HG03066 (cell line): ENCODE data around the gene NUPR1.
"Not testable (repeated sequence)": the region's sequence is repeated elsewhere in the genome, so short reads cannot be mapped to it uniquely, and the experiment has no call there.

Experiments
- ATAC-seq: cut with Tn5 transposase; IDR thresholded peaks from one replicate; pipeline ENCODE4 v1.9.1; 2021; ENCODE audit warnings: low read depth; ENCODE audit not compliant: unreplicated experiment

The NUPR1 gene

DNA sequence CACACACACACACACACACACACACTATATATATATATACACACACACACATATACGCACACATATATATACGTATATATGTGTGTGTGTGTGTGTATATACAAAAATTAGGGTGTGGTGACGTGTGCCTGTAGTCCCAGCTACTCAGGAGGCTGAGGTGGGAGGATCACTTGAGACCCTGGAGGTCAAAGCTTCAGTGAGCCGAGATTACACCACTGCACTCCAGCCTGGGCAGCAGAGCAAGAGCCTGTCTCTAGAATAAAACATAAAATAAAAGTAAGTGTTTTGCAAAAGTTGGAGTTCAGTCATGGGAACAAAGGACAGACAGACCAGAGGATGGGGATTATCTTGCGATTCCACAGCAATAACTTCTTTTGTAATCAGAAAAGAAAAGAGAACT lies 10.8 kb downstream of the NUPR1 start:
- ATAC-seq, result no peak

DNA sequence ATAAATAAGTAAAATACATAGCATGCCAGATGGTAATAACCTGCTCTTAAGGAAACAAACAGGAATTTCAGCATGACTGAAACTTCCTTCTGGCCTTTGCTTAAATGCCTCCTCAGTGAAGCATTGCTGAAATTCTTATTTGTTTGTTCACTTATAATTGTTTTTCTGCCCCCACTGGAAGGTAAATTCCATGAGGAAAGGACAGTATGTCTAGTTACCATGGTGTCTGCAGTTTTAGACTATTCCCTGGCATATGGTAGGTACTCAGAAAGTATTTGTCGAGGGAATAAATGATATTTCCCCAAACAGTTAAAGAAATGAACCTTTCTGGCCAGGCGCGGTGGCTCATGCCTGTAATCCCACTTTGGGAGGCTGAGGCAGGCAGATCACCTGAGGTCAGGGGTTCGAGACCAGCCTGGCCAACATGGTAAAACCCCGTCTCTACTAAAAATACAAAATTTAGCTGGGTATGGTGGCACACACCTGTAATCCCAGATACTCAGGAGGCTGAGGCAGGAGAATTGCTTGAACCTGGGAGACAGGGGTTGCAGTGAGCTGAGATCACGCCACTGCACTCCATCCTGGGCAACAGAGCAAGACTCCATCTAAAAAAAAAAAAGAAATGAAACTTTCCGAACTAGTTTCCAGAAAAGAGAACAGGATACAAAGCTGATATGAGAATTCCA lies 11.5 kb downstream of the NUPR1 start:
- ATAC-seq, result not testable (repeated sequence)

DNA sequence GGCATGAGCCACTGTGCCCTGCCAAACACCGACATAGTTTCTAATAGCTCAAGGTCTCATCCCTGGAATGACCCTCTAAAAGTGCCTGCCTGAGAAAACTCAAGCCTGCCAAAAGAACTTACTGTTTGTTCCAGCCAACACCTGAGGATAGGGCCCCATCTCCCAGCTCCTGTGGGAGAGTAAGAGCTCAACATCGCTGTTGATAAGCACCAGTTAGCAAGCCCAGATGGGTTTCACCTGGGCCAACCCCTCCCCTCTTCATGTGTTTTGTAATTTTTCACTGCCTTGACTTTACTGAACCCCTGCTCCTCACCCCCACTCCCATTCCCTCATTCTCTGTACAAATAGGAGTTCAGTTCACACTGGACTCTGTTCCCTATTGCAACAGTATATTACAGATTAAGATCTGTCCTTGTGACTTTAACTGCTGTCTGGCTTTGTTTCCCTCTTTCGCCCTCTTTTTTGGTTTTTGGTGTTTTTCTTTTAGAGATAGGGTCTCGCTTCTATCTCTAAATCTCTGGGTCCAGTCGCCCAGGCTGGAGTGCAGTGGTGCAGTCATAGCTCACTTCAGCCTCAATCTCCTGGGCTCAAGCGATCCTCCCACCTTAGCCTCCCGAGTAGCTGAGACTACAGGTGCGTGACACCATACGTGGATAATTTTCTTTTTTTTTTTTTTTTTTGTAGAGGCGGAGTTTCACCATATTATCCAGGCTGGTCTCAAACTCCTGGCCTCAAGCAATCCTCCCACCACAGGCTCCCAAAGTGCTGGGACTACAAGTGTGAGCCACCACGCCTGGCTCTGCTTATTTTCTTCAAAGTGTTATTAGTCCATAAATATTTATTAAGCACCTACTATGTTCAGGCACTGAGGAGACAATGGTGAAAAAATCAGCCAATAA lies 12.3 kb downstream of the NUPR1 start:
- no peak for ATAC-seq

DNA sequence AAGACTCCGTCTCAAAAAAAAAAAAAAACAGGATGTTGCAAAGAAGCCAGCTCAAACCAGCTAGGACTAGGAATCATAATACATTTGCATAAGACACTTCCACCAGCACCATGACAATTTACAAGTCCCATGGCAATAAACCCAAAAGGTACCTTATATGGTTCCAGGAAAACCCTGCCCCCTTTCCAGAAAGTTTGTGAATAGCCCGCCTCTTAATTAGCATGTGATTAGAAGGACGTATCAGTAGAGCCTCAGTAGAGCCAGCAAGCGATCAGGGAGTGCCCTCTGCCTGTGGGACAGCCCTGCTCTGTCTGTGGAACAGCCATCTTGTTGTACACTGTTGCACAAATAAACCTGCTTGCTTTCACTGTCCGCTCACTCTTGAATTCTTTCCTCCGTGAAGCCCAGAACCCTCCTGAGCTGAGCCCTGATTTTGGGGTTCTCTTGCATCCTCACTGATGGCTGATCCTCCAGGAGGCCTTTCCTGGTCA lies 14.0 kb downstream of the NUPR1 start:
- no peak for ATAC-seq

DNA sequence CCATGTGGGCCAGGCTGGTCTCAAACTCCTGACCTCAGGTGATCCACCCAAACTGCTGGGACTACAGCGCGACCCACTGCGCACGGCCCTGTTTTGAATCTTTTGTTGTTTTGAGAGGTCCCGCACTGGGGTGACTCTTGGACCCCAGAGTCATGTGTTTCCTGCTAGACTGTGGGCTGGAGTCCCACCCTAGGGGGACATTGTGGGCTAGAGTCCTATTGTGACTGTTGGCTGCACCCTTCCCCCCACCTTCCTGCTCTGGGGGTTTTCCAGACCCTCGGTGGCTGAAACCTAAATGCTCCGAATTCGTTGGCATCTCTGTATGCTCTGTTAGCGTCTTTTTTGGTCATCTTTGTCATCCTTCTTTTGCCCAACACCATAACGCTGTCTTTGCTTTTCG lies 16.0 kb downstream of the NUPR1 start:
- no peak for ATAC-seq

DNA sequence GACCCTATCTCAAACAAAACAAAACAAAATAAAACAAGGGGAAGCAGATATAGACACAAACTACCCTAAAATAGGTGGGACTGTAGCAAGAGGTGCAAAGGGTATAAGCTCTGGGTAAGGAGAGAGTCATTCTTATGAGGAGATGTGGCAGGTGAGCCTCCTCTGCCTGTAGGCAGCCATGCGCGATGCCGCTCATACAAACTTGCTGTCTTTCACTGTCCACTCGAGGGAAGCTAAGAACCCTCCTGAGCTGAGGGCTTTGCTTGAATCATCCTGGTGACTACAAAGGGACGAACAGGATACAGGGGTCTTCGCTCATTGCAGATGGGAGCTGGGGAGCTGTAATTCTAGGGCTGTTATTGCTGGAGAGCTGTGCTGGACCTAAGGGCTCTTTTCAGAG lies 17.3 kb downstream of the NUPR1 start:
- ATAC-seq, result no peak

DNA sequence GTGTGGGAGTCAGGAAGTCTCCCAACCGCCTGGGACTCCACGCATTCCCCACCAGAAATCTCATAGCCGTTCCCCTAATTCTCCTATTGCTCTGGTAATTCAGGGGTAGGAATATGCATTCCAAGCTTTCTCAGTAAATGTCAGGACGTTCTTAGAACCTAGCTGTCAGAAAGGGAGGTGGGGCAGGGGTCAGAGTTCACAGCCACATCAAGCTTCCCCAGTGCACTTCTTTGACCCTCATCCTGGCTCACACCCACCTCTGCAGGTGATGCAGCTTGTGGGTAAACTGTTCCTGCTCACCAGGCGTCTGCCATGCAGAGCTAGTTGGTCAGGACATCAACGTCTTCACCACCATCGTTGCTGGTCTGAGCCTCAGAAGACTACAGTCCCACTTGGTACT lies 18.1 kb downstream of the NUPR1 start:
- no peak for ATAC-seq

DNA sequence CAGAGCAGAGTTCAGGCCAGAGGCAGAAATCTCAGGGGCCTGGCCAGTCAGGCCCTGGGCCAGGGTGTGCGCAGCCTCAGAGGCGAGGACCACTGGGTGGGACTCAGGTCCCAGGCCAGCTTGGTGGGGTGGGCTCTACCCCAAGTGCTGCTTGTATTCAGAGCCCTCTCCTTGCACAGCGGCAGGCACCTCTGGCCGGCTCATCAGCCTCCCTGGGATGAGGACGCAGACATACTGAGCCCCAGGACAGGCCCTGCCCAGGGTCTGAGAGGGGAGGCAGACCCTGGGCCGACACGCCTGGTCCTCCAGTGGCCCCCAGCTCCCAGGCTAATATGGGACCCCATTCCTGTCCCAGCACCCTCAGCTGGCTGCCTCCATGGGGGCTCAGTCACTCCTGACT lies 24.5 kb downstream of the NUPR1 start:
- no peak for ATAC-seq

DNA sequence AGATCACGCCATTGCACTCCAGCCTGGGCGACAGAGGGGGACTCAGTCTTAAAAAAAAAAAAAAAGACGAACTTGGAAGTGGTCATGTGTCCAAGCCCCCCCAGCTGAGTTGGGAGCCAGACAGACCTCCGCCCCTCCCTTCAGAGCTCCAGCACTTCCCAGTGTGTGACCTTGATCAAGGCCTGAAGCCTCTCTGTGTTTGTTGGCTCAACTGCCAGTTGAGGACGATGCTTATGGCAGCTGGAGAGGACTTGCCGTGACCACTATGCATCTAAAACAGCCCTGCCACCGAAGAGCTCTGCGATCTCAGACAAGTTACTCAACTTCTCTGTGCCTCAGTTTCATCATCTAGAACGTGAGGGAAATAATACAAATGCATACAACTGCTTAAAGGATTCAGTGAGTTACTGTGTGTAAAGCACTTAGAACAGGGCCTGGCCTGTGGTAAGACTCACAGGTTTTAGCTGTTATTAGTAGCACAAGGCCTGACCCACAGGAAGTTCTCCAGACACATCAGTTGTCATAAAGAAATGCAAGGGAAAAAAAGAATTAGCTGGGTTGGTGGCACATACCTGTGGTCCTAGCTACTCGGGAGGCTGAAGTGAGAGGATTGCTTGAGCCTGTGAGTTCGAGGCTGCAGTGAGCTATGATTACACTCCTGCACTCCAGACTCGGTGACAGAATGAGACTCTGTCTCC lies 25.1 kb downstream of the NUPR1 start:
- no peak for ATAC-seq

DNA sequence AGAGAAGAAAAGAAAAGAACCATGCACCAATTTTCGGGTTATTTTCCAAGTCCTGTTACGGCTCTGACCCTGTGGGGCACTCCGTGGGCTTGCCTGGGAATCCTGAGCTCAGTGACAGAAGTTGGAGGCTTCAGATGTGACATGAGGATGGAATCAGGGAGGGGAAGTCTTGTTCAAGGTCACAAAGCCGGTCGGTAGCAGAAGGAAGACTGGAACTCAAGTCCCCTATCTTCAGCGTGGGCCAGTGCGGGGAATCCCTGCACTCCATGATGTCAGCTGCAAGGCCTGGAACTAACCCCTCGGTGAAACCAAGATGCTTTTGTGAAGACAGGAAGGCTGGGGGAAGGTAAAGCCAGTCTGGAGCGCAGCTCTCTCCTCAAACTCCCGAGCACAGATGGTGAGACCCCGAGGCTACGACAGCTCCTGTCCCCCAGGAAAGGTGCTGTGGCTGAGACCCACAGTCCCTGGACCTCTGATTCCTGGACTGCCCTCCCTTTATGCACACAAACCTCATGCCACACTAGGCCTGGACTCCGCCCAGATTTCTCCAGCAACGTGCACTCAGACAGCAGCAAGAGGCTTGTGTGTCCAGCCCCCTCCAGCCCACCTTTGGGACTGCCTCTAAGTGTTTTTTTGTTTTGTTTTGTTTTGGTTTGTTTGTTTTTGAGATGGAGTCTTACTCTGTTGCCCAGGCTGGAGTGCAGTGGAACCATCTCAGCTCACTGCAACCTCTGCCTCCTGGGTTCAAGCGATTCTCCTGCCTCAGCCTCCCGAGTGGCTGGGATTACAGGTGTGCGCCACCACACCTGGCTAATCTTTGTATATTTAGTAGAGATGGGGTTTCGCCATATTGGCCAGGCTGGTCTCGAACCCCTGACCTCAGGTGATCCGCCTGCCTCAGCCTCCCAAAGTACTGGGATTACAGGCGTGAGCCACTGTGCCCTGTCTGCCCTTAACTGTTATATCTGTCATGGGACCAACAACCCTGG lies 26.7 kb downstream of the NUPR1 start:
- ATAC-seq, result no peak

DNA sequence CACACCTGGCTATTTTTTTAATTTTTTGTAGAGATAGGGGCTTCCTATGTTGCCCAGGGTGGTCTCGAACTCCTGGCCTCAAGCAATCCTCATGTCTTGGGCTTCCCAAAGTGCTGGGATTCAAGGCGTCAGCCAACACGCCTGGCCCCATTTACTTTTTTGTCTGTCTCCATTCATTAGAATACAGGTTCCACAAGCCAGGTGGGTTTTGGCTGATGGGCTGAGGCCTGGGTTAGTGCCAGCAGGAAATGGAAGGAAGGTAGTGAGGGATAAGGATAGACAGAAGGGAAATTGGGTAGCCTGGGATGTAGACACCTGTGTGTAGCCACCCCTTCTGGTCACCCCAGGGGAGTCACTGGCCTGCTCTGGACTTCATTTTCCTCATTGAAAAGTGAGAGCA lies 27.7 kb downstream of the NUPR1 start:
- no peak for ATAC-seq

DNA sequence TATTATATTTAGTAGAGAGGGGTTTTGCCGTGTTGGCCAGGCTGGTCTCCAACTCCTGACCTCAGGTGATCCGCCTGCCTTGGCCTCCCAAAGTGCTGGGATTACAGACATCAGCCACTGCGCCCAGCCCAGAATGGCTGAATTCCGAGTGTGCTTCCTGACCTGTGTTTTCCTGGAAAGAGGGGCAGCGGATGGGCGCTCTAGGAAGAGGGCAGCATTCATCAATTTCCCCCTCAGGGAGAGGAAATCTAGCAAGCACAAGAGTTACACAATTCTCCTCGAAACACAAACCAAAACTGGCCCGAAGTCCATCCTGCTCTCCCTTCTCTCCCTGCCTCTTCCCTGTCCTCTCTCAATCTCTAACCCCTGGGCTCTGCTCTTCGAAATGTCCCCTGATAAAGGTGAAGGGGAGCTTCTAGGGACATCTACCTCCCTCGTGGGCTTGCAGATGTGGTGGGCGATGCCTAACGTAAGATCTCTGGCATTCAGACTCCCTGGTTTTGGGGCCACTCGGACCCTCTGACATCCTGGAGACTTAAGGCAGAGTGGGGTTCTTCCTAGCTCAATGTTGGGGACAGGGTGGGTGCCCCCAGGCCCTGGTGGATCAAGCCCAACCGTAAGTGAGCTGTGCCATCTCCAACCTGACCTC lies 33.2 kb downstream of the NUPR1 start:
- ATAC-seq, result no peak

DNA sequence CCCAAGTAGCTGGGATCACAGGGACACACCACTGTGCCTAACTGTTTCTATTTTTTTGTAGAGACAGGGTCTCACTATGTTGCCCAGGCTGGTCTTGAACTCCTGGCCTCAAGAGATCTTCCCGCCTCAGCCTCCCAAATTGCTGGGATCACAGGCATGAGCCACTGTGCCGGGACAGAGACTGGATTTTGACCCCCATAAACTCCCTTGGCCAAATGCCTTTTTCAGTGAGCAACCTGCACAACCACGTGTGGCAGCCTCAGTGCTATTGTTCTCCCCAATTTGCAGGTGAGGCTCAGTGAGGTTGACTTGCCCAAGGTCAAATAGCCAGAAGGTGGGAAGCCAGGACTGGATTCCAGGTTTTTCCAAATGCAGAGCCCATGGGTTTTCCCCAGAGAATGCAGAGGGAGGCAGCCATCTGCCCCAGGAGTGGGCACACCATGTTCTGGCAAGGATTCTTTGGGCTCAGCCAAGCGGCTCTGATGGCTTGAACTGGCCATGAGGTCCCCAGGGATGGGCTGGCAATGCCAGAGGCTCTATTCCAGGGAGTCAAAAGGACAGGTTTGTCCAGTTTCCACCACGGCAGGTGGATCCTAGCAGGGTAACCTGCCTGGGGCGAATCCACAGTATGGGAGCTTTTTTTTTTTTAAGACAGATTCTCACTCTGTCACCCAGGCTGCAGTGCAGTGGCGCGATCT lies 33.9 kb downstream of the NUPR1 start:
- no peak for ATAC-seq

DNA sequence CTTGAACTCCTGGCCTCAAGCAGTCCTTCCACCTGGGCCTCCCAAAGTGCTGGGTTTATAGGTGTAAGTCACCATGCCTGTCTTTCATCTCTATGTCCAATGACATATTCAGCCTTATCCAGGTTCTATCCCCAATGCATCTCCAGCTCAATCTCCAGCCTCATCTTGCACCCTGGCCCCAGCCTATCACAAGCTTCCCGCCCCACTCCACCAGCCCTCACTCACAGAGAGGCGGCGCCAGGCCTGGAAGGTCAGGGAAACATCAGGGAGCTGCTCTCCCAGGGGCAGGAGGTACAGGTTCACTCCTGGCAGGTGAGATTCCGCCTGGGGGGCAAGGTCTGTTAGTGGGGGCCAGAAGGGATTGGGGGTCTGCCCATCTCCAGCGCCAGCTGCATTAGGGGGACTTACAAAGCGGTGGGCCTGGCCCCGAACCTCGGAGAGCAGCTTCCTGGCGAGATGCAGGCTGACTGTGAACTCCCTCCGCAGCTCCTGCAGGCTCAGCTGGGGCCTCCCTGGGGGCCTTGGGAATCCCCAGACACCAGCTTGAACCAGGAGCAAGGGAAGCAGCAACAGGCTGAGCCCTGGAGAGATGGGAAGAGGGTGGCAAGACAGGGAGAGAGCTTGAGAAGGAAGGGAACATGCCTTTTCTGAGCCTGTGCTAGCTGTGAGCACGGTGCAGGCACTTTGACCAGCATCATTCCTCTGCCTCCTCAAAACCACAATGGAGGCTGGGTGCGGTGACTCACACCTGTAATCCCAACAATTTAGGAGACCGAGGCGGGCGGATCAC lies 35.1 kb downstream of the NUPR1 start:
- ATAC-seq, result no peak

DNA sequence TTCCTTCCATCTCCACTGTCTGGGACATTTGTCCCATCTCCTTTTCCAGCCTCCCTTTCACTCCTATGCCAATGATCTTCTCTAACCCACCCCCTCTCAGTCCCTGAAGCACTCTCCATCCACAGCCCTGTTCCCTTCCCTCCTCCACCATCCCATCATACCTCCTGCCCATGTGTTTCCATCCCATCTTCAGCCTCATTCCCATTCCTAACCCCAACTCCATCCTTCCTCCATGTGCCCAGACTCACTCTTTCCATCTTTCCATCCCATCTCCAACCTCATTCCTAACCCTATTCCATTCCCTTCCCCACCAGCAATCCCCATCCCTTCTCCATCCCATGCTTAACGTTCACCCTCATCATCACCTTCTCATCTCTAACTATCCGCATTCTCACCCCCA lies 36.5 kb downstream of the NUPR1 start:
- no peak for ATAC-seq

DNA sequence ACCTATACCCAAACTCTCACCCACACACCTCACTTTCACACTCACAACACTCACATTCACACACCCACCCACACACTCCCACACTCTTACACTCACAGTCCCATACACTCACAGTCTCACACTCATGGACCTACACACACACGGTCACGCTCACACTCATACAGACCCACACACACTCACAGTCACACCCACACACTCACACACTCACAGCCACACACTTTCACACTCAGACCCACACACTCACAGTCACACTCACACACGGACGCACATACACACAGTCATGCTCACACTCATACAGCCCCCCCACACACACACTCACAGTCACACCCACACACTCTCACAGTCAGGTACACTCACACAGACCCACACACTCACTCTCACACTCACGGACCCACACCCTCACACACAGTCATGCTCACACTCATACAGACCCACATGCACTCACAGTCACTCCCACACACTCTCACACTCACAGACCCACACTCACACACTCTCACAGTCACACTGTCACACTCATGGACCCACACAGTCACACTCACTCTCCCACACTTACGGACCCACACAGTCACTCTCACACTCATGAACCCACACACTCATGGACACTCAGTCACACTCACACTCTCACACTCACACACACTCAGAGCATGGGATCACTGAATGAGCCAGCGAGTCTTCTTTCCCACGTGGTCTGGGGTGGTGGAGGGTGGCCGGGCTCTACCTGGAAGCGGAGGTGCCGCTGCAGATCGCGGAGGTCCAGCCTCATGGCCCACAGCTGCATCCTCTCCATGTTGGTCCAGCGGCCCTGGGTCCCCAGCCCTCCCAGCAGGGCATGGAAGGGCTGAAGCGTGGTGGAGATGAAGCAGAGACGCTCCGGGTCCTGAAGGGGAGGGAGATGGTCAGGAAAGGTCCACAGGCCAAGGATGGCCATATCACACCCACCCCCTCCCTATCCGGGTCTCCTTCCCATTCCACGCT lies 37.2 kb downstream of the NUPR1 start:
- ATAC-seq, result no peak
